Fibroblast of lung (primary cell): ENCODE data around the gene ATP9B.

Experiments
- EZH2 ChIP-seq: IDR thresholded peaks from 2 replicates; pipeline ENCODE4 v1.5.1; 2012; ENCODE audit warnings: low read length, control low read depth, mild to moderate bottlenecking; ENCODE audit errors: missing control alignments
- TF ChIP-seq, protein P1 (sequence below), 2 donors: IDR thresholded peaks in 1 of 2; conservative IDR thresholded peaks in 1 of 2; 1 replicate in 1 of 2; 2 replicates in 1 of 2; pipeline ENCODE4 v1.5.1; 2011 to 2012; ENCODE audit warnings: low read length in 2 of 2, control low read depth in 1 of 2, inconsistent platforms in 1 of 2, low read depth in 1 of 2, mild to moderate bottlenecking in 1 of 2

DNA sequence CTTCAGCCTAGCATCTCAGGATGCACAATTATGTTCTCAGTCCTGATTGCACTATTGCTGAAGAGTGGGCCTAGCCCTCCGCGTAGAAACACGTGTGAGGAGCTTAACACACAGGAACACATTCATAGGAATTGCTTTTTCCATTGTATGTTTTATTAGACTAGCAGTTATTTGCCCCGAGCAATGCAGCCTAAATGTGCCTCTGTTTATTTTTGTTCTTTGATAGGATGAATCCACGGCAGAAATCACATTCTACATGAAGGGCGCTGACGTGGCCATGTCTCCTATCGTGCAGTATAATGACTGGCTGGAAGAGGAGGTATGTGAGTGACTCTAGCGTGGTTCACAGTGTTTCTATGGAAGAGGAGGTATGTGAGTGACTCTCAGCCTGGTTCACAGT is 260.6 kb downstream of the ATP9B start:
- TF ChIP-seq, protein P1, sequence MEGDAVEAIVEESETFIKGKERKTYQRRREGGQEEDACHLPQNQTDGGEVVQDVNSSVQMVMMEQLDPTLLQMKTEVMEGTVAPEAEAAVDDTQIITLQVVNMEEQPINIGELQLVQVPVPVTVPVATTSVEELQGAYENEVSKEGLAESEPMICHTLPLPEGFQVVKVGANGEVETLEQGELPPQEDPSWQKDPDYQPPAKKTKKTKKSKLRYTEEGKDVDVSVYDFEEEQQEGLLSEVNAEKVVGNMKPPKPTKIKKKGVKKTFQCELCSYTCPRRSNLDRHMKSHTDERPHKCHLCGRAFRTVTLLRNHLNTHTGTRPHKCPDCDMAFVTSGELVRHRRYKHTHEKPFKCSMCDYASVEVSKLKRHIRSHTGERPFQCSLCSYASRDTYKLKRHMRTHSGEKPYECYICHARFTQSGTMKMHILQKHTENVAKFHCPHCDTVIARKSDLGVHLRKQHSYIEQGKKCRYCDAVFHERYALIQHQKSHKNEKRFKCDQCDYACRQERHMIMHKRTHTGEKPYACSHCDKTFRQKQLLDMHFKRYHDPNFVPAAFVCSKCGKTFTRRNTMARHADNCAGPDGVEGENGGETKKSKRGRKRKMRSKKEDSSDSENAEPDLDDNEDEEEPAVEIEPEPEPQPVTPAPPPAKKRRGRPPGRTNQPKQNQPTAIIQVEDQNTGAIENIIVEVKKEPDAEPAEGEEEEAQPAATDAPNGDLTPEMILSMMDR (conservative IDR thresholded peaks at IDR 0.05 in 1 of 2, IDR thresholded peaks at IDR 0.05 in 1 of 2; ENCODE audit: low read depth in 1 of 2, low read length in 2 of 2): no peak
- no peak for TF ChIP-seq EZH2
